Stimulated activated CD8-positive, alpha-beta memory T cell treated with anti-CD3 and anti-CD28 coated beads, Interleukin-12 subunit alpha, Interleukin-12 subunit beta, amount 100 ng/mL, for 1 hour (primary cell): Measurements from ENCODE around the gene SLC25A44.
"Not testable (repeated sequence)": the region's sequence is repeated elsewhere in the genome, so short reads cannot be mapped to it uniquely, and the experiment has no call there.

Source experiments
- DNase-seq: peaks from one replicate; pipeline ENCODE4 v3.0.0-alpha.2; 2020; ENCODE audit warnings: low read depth

SLC25A44 gene

GRCh38 chr1:156163712-156164111 lies 30.2 kb upstream of the SLC25A44 start:
- no peak for DNase-seq

GRCh38 chr1:156164125-156164831 lies 29.6 kb upstream of the SLC25A44 start:
- DNase-seq = no peak

GRCh38 chr1:156165083-156165482 lies 28.8 kb upstream of the SLC25A44 start:
- no peak for DNase-seq

GRCh38 chr1:156167536-156167935 lies 26.4 kb upstream of the SLC25A44 start:
- no peak for DNase-seq

GRCh38 chr1:156172696-156173470 lies 21.0 kb upstream of the SLC25A44 start:
- DNase-seq = no peak

GRCh38 chr1:156176610-156177210 lies 17.2 kb upstream of the SLC25A44 start:
- no peak for DNase-seq

GRCh38 chr1:156177919-156178654 lies 15.8 kb upstream of the SLC25A44 start:
- no peak for DNase-seq

- DNase-seq = no peak
These were observed 13.4 kb upstream of the SLC25A44 start for GRCh38 chr1:156180471-156180870.

GRCh38 chr1:156181391-156181924 lies 12.4 kb upstream of the SLC25A44 start:
- not testable (repeated sequence) for DNase-seq

GRCh38 chr1:156182010-156182779 lies 11.7 kb upstream of the SLC25A44 start:
- not testable (repeated sequence) for DNase-seq

- not testable (repeated sequence) for DNase-seq
These were observed 7.3 kb upstream of the SLC25A44 start for GRCh38 chr1:156186347-156187177.

- not testable (repeated sequence) for DNase-seq
These were observed 3.6 kb upstream of the SLC25A44 start for GRCh38 chr1:156190265-156190664.

GRCh38 chr1:156191292-156191964 lies 2.5 kb upstream of the SLC25A44 start:
- DNase-seq = no peak

GRCh38 chr1:156193208-156193487 lies 756 bp upstream of the SLC25A44 start:
- no peak for DNase-seq

GRCh38 chr1:156194300-156194652 lies 372 bp downstream of the SLC25A44 start:
- DNase-seq = no peak

- no peak for DNase-seq
These were observed 1.9 kb downstream of the SLC25A44 start for GRCh38 chr1:156195853-156196252.

GRCh38 chr1:156196445-156196844 lies 2.5 kb downstream of the SLC25A44 start:
- DNase-seq = no peak

GRCh38 chr1:156198831-156199349 lies 5.0 kb downstream of the SLC25A44 start:
- no peak for DNase-seq

- DNase-seq = no peak
These were observed 6.1 kb downstream of the SLC25A44 start for GRCh38 chr1:156200044-156200443.

GRCh38 chr1:156203331-156203730 lies 9.4 kb downstream of the SLC25A44 start:
- no peak for DNase-seq
